COR-L47 (cell line): Measurements from ENCODE around the gene SLC34A1.
"Not testable (repeated sequence)": the region's sequence is repeated elsewhere in the genome, so short reads cannot be mapped to it uniquely, and the experiment has no call there.

Experiments
- DNase-seq: peaks from one replicate; lab custom pipeline; 2025; lab: John Stamatoyannopoulos, UW

The SLC34A1 gene

DNA sequence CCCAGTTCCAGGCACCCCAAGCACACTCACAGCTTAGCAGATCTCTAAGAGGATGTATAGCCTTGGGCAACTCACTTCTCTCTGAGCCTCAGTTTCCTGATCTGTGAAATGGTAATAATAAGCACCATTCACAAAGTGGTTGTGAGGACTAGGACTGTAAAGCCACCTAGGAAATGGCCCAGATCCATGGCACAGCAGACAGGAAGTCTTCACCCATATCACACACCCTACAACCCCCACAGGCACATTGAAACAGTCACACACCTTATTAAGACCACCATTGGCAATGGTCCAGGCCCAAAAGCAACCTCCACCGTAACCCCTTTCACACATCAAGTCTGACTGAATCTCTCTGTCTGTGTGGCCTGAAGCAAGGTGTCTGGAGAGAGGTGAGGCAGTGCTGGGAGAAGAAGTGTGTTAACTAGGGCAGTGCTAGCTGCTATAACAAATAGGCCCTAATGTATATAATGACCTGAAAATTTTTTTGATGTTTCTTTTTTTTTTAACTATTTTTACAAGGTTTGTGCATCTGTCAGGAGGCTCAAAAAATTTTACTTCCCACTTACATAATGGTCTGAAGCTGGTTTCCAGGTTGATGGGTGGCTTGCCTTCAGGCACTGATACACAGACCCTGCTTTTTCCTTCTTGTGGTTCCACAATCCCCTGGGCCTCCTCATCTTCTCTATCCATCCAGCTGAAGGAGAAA is 28.9 kb upstream of the SLC34A1 start:
- DNase-seq: no peak

DNA sequence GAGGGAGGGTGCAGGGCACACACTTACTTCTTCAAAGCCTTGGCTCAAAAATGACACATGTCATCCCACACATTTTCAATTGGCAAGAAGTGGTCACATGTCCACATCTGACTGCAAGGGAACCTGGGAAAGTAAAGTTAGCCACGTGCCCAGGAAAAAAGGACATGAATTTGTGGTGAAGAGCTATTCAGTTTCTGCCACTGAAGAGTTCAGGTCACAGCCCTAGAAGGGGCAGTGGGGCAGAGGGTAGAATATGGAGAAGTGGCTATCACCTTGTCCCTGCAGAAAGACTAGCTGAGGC is 28.4 kb upstream of the SLC34A1 start:
- no peak for DNase-seq

DNA sequence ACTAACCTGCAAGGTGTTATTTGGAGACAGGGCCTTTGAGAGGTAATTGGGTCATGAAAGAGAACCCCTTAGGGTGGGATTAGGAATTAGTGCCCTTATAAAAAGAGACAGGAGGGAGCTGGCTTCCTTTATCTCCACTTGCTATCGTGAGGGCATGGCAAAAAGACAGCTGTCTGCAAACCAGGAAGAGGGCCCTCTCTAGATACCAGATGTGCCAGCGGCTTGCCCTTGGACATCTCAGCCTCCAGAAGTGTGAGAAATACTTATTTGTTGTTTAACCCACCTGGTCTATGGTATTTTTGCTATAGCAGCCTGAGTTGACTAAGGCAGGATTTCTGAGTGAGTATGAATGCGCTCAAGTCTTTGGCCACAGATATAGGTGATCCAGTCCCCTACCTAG is 27.5 kb upstream of the SLC34A1 start:
- no peak for DNase-seq

DNA sequence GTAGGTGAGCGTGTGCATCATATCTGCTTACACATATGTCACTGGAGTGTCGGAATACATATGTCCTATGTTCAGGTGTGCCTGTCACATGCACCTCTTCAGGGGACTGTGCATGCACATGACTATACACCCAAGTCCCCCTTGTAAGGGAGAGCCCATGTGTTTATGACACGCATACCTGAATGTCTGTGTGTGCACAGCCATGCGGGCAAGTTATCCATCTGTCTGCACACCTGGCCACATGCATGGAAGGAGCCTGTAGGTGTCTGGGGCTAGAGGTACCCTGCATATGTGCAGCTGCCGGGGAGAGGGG is 27.1 kb upstream of the SLC34A1 start:
- no peak for DNase-seq

DNA sequence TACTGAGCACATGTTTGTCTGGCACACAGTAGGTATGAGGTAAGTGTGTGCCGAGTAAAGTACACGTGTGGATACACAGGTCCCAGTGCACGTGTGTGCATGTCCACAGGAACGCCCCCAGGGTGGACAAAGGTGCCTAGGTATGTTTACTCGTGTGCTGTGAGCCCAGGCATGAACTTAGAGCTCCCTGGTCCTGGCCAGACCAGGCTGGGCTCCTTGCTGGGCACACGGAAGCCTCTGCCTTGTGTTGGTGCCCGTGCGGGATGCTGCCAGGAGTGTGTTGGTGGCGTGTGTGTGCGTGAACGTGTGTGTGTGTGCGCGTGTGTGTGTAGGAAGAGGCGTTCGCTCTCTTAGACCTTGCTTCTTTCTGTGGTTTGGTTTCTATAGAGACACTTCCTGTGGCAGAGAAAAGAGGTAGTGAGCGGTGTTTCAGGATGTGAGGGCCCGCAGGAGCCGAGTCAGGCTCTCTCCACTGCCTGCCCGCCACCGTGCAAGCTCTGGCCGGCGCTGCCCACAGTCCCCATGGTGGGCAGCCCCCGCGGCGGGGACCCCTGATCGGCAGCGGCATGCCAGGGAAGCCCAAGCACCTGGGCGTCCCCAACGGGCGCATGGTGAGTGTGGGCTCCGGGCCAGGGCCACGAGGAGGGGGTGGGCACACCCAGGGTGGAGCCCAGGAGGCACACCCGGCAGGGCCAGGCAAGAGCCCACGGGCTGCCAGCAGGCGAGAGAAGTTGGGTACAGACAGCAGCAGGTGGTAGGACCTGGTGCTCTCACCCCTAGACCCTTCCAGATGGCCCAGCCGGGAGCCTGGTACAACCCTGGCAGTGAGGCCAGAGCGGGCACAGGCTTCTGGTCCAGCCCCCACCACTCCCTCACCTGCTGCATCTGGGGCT is 26.5 kb upstream of the SLC34A1 start, which contains the start of gene RGS14:
Gene RGS14, plus strand, starts transcription at position 466 of the 893 bp plus-strand sequence. Its CDS starts 101 bp downstream, at position 567.
- DNase-seq: peak; percentile 61

GRCh38 chr5:177358370-177358819 is 25.8 kb upstream of the SLC34A1 start:
- DNase-seq: no peak

- DNase-seq: no peak
Measured at GRCh38 chr5:177359451-177359851, 24.8 kb upstream of the SLC34A1 start.

- no peak for DNase-seq
Measured at GRCh38 chr5:177359860-177360259, 24.4 kb upstream of the SLC34A1 start.

- not testable (repeated sequence) for DNase-seq
Measured at GRCh38 chr5:177360740-177361139, 23.5 kb upstream of the SLC34A1 start.

- no peak for DNase-seq
Measured at GRCh38 chr5:177361418-177362291, 22.6 kb upstream of the SLC34A1 start.

GRCh38 chr5:177362292-177362609 is 22.0 kb upstream of the SLC34A1 start:
- DNase-seq: no peak

DNA sequence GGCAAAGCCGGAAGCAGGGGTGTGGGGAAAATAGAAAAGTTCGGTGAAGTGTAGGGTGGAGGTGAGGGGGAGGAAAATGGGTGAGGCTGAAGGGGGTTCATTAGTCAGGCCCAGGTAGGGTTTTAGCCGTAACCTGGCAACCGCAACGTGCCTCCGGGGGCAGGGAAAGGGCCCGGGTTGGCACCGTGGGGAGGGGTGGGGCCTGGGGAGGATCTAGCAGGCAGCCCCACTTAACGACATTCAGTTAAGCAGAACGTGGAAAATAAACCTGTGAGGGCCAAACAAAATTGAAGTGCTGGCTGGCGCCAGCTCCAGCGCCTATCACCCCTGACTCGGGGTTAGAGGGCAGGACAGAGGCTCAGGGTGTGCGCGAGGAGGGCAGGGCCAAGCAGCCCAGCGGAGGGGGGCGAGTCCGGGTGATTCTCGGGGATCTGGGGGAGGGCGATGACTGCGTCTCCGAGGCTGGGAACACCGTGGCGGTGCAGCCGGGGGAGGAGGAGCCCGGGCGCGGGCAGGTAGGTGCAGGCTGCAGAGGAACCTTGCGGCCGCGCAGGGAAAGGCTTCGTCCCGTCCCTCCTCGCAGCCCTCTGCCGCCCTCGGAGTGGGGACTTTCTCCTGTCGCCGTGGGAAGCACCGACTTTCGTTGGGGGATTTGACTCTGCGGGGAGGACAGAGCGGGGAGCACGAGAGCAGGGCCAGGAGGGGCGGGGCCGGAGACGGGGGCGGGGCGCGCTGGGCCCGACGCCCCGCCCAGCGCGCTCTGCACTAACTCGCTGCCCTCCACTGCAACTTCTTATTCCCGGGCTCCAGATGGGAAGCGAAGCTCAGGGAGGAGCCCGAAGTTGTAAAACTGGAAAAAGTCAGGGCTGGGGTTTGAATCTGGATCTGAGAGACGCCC is 21.4 kb upstream of the SLC34A1 start:
- peak; percentile 47 for DNase-seq

GRCh38 chr5:177363565-177363964 is 20.7 kb upstream of the SLC34A1 start:
- DNase-seq: no peak

GRCh38 chr5:177364159-177364962 is 19.9 kb upstream of the SLC34A1 start:
- no peak for DNase-seq

GRCh38 chr5:177365845-177366527 is 18.2 kb upstream of the SLC34A1 start:
- DNase-seq: no peak

DNA sequence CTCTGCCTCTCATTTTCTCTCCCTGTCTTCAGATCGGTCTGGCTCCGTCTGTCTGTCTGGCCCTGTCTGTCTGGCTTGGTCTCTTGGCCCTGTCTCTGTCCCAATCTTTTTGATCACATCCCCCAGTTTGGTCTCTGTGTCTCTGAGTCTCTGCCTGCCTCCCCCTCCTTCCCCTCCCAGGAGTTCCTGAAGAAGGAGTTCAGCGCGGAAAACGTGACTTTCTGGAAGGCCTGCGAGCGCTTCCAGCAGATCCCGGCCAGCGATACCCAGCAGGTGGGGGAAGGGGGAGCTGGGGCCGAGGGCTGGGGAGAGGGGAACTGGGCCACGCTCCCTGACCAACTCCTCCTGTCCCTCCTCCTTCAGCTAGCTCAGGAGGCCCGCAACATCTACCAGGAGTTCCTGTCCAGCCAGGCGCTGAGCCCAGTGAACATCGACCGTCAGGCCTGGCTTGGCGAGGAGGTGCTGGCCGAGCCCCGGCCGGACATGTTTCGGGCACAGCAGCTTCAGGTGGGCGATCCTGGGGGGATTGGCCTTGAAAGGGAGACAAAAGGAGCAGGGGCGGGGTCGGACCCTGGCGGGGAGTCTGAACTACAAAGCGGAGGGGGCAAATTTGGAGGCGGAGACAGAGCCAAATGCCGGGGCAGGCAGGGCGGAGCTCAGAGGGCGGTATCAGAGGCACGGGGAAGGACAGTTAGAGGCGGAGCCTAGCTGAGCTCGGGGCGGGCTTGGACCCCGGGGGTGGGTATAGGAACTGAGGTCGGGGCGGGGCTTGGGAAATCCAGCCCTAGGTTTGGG is 17.5 kb upstream of the SLC34A1 start:
- DNase-seq: no peak

- DNase-seq: no peak
Measured at GRCh38 chr5:177367323-177367848, 16.8 kb upstream of the SLC34A1 start.

DNA sequence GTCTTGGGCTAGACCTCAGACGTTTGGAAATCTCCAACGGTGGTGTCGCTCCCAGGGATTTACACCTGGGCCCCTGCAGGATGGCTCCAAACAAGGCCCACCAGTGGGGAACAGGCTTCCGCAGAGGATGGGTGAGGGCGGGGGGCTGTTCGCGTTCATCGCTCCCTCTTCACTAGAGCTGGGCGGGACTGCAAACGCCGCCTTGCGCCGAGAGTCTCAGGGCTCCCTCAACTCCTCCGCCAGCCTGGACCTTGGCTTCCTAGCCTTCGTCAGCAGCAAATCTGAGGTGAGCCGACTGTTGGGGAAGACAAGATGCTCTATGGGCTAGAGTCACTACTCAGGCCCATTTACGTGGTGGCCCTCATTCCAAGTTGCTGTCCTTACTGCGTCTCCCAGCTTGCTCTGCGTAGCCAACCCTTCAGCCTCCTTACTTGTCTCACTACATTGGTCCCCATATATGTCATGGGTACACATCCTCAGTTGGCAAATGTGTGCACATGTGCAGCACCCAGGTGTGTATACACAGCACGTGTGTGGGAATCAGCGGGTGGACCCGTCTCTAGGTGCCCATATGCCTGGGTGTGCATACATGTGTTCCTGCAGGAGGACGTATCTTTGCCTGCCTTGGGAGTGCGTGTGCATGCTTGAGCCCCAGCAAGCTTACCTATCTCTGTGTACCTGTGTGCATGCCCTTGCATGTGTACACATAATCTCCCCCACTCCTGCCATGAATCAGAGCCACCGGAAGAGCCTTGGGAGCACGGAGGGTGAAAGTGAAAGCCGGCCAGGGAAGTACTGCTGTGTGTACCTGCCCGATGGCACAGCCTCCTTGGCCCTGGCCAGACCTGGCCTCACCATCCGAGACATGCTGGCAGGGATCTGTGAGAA is 16.0 kb upstream of the SLC34A1 start:
- no peak for DNase-seq
